ENCODE data around the gene GNRH2.
"Not testable (repeated sequence)": the region's sequence is repeated elsewhere in the genome, so short reads cannot be mapped to it uniquely, and the experiment has no call there.

GNRH2 gene

DNA sequence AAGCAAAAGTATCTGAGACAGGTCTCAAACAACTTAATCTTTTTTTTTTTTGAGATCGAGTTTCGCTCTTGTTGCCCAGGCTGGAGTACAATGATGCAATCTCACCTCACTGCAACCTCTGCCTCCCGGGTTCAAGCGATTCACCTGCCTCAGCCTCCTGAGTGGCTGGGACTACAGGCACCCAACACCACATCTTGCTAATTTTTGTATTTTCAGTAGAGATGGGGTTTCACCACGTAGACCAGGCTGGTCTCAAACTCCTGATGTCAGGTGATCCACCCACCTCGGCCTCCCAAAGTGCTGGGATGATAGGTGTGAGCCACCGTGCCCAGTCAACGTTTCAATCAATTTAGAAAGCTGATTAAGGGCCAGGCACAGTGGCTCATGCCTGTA lies 29.8 kb downstream of the GNRH2 start:
- DNase-seq (ENCODE audit: low read depth): not testable (repeated sequence)

DNA sequence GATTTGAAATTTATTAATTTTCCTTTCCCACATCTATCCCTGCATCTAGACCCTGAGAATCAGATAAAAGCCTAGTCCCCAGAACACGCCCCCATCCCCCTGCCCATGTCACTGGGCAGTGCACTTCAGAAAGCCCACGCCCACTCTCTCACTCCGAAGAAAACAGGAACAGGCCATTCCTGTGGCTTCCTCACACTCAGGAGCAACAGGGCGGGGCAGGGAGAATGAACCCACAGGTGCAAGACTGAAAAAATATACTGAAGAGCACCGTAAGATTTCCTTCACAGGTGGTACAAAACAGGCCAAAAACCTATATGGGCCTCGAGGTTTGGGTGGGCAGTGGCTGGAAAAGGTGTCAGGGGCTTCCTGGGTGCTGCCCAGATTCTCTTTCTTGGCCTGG lies 31.4 kb downstream of the GNRH2 start:
- DNase-seq (ENCODE audit: low read depth): no peak

DNA sequence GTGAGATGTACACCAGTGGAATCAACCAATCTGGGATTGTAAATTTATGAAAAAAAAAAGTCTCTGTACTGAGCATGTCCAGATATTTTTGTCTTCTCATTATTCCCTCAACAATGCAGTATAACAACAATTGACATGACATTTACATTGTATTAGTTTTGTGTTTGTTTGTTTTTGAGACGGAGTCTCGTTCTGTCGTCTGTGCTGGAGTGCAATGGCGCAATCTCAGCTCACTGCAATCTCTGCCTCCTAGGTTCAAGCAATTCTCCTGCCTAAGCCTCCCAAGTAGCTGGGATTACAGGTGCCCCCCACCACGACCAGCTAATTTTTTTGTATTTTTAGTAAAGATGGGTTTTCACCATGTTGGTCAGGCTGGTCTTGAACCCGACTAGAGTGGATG lies 31.9 kb downstream of the GNRH2 start:
- DNase-seq (ENCODE audit: low read depth): not testable (repeated sequence)

DNA sequence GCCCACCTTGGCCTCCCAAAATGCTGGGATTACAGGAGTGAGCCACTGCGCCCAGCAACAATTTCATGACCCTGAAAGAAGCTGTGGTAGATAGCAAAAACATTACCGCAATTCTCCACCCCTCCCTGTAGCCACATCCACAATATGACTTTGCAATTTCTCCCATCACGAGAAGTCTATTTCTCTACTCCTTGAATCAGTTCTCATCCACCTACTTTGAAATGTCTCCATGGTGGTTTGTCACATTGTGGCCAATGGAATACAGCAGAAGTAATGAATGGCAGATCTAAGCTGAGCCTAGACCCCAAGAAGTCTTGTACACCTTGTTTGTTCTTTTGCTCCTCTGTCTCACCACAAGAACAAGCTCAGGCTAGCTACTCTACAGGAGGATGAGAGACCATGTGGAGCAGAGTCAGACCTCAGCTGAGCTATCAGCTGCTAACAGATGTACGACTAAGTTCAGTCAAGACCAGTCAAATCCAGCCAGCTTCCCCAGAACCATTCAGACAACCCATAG lies 34.3 kb downstream of the GNRH2 start:
- DNase-seq (ENCODE audit: low read depth): no peak

DNA sequence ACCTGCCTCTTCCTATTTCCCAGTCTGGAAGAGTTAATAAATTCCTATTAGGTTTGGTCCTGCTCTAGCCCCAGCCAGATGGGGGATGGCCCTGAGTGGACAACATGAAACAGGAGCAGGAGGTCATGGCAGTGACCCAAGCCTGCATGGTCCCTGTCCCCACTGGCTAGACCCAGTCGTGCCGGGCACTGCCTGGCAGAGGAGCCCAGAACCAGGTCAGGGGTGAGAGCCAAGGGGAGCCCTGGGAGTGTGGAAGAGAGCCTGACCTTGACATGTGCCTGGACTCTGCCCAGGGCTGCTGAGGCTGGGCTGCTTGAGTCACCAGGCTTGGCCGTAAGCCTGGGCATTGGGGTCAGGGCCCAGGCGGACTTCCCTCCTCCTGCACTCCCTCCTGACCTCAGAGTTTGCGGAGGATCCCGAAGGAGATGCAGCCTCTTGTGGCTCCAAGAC lies 37.5 kb downstream of the GNRH2 start:
- no peak for DNase-seq (ENCODE audit: low read depth)

DNA sequence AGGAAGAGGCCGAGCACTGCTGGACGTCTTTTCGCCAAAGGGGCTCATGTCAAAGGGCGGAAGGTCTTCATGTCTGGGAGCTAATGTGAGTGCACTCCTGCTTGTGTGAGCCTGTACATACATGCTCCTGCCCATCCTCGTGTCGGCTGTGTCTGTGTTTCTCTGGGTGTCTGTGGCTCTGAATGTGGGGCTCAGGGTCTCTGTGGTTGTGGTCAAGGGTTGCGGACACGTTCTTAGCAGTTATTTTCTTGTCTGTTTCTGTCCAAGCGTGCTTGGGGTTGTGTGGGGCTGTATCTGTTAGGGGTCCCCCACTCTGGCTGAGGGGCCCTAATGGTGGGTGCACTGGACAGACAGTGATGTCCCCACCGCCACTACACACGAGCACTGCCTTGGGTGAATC lies 38.2 kb downstream of the GNRH2 start:
- DNase-seq (ENCODE audit: low read depth): no peak

DNA sequence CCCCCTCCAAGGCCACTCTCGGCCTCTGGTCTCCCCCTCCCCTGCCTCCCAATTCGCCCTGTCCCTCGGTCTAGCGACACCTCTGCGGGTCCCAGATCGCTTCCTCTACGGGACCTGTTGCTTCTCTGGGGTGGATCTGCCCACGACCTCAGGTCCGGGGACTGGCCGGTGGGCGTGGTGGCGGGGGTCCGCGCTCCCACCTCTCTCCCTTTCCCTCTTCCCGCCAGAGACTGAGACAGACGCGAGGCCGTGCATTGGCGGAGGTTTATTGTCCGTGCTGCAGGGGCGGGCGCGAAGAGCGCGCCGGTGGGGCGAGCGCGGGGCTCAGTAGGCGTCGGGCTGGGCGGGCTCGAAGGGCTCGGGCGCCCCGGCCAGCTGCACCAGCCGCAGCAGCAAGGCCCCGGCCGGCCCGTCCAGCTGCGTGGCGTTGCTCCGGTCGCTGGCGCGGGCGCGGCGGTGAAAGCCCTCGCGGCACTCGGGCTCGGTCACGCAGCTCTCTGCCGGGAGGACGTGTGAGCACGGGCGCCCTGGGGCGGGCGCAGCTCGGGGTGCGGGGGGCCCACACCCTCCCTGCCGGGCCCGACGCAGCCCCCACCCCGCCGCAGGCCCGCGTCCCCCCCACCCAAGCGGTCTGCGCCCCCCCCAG lies 39.0 kb downstream of the GNRH2 start:
- no peak for DNase-seq (ENCODE audit: low read depth)

DNA sequence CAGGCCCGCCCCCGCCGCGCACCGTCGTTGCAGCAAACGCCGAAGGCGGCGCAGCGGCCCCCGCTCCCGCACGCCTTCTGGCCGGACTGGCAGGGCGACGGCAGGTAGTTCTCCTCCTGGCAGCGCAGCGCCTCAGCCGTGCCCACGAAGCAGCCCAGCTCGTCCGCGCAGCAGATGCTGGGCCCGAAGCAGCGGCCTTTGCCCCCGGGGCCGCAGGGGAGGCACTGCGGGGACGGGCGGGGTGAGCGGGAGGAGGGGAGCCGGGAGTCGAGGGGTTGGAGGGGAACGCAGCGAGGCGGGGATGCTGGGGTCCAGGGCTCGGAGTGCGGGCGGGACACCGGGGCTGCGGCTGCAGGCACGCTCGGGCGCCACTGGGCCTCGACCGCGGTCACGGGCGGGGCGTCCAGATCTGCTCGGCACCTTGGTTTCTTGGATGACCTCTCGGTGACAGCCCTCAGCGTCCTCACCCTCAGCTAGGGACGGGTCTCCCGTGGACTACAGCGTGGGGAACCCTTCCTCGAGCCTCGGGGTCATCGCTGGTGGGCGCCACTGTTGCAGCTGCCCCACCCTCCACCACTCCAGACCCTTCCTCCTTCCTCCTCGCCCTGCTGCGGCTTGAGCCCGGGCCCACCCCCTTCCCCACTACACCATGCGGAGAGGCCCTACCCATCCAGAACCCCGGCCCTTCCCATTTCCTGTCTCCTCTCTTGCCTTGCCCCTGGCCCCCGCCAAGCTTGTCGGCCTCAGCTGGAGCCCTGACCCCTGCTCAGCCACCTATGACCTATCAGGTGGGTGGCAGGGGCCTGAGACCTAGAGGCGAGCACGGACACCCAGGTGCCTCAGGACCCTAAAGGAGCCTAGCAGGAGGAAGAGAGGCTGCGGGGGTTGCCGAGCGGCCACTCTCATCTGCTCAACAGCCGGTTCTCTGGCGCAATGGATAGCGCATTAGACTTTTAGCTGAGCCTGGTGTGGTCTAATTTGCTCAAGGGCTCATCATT lies 39.8 kb downstream of the GNRH2 start:
- DNase-seq (ENCODE audit: low read depth): no peak

DNA sequence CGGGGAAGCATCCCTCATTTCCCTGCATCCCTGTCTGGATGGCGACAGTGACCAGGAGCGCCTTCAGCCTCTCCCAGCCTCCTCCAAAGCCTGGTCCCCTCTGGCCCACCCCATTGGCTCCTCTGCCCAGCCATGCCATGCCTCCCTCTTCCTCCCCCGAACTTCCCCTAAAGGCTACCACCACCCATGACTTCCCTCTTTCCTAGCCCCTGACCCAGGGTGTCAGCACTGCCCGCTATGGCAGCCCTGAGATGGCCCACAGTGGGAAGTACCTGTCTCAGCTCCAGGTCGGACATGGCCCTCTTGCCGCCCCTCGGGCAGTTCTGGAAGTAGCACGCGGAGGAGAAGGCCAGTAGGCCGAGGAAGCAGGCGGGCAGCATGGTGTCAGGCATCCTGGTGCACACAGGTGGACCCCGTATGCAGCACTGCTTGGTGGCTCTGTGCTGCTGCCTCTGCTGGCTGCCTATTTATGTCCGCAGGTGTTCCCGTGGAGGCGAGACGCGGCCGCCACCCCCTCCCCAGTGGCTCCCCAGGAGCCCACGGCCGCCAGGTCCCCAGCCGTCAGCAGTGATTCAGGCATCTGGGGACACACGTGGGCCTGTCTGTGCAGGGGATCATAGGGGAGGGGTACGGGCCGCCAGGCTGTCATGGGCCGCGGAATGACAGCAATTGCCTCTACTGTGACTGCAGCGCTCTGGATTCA lies 41.0 kb downstream of the GNRH2 start, which contains the start of gene AVP:
TSS of gene AVP (minus strand) at position 442 of the 703 bp plus-strand sequence. CDS start at position 392, 50 bp downstream.
- no peak for DNase-seq (ENCODE audit: low read depth)

DNA sequence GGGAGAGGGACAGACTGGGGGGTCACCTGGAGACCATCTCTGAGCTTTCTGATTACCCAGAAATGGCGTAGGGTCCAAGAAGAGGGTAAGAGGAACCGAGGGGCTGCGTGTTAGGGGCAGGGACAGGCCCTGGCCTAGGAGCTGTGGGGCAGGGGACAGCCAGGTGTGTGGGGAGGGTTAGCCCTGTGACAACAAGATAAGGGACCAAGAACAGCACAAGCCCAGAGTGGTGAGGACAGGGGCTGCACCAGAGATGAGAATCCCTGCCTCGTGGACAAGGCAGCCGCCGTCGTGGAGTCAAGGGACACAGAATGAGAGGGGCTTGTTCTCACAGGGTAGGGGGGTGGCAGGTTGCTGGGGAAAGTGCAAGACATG lies 41.6 kb downstream of the GNRH2 start:
- DNase-seq (ENCODE audit: low read depth): no peak

DNA sequence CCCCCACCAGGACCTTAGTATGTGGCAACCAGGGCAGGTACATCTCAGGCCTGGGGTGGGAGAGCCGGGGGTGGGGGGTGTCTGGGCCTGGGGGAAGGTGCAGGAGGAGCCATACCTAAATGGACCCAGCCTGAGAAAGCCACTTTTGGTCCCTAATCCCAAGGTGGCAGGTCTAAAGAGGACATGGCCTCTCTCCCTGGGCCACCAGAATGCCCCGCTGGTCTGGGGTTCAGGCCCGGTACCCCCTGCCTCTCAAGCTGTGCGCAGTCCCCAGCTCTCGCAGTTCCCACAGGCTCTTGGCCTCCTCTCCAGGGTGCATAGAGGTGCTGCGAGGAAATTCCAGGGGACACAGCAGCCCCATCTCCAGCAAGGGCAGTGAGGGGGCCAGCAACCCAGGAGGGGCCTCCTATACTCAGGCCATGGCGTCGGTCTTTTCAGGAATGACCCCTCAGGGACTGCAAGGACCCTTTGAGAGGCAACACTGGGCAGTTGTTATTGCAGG lies 42.2 kb downstream of the GNRH2 start:
- no peak for DNase-seq (ENCODE audit: low read depth)

DNA sequence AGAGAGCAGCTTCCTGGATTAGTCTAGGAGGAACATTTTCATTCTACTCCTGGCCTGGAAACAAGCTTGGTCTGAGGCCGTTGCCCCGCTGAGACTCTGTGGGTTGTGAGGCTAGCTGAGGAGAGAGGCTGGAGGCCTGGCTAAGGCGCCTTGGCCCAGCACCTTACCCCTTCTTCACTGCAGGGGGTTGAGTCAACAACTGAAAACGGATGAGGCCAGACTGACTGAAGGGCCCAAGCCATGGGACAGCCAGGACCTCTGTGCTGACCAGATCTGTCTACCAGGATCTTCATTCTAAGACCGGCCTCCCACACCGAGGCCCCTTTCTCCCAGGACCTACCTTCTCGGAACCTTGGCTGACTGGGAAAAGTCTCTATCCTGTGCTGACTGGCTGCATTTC lies 44.6 kb downstream of the GNRH2 start:
- no peak for DNase-seq (ENCODE audit: low read depth)

DNA sequence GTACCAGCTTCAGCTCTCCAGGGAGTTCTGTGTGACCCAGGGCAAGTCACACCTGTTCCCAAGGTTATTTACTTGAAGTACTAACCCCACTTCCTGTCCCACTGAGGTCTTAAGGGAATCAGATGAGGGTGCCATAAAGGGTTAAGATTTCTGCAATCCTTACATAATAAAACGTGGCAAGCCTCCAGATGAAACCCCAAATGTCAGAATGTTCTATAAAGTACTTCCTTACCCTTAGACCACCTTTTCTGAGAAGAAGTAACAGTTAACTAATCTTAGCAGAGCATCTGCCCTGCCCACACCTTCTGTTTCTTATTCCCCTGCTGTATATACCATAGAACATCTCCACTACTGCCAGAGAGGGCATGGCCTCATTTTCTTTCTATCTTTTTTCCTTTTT lies 47.1 kb downstream of the GNRH2 start:
- no peak for DNase-seq (ENCODE audit: low read depth)

DNA sequence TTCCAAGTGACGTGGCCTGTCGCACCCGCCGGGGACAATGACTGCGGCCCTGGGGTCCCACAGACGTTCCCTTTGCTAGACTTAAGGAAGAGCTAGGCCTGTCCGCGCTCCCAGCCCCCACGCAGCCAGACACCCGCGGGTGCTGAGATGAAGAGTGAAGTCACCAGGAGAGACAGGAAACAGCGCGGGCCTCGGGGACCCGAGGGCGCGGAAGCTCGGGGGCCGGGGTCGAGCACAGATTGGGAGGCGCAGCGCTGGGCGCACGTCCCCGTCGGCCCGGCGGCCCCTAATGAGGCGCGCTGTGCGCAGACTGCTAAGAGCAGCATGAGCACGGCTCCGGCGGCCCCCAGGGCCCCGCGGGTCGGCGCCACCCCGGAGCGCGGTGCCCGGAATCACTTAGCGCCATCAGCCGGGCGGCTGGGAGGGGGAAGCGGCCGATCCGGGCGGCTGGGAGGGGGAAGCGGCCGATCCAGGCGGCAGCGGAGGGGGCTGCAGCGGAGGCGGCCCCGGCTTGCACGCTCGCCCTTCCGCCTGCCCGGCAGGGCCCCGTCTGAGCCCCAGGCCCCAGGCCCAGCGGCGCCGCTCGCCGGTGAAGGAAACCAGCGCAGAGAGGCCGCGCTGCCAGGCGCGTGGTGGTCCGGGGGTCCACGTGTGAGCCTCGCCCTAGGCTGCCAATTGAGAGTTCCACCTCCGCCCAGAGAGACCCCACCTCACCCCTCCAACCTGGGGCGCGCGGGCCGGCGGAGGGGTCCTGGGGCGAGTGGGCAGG lies 49.4 kb downstream of the GNRH2 start:
- no peak for DNase-seq (ENCODE audit: low read depth)

DNA sequence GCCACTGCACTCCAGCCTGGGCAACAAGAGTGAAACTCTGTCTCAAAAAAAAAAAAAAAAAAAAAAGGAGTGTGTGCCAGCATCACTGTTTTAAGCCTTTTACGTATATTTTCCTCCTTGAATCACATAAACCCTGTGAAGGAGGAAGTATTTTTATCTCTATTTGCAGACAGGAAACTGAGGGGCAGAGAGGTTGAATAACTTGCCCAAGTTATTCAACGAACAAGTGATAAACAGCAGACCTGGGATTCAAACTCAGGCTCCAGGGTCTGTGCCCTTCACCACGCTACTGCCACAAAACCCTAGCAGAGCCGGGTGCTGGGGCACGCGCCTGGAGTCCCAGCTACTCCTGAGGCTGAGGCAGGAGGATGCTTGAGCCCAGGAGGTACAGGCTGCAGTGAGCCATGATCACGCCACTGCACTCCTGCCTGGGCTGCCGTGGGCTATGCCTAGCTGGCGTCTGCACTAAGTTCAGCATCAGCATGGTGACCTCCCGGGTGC lies 50.5 kb downstream of the GNRH2 start:
- no peak for DNase-seq (ENCODE audit: low read depth)

DNA sequence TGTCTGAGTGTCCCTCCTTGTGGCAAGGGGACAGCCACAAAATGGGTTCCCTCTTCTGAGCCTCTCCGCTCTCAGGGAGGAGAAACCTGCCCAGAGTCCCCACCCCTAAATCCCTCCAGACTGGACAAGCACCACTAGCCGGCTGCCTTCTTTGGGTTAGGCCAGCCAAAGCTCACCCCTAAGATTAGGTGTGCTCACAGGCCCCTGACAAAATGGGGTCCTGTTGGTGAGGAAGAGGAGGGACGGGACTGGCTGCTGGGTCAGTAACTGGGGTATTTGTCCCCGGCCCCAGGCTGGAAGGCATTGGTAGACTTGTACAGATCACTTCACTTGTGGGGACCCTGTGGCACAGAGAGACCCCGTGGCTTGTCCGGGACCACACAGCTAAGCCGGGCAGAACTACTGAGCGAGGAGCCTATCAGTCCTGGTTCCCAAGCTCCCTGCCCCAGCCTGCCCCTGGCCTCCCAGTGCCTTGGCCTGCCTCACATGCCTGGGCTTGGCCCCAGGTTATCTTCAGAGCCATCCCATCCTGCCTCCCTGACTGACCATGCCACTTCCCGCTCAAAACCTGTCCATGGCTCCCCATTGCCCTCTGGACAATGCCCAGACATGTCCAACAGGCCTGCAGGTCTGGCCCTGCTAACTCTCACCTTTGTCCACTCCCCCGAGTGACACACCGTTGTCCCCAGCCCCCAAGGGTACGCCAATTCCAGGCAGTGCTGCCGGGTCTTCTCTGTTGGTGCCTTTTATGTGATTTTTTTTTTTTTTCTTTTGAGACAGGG lies 51.6 kb downstream of the GNRH2 start:
- DNase-seq (ENCODE audit: low read depth): no peak

All from stimulated activated CD8-positive, alpha-beta memory T cell treated with anti-CD3 and anti-CD28 coated beads, Interleukin-15, amount 100 ng/mL, for 24 hours (primary cell).